Activated T-cell treated with anti-CD3 and anti-CD28 coated beads, Interleukin-2, amount 50 U/mL, for 24 hours (primary cell): Measurements from ENCODE around the gene NCF4.

Source experiments
- DNase-seq: peaks from one replicate; pipeline ENCODE4 v3.0.0-alpha.2; 2020
- H3K27ac Mint-ChIP-seq: 2 replicates; pipeline ENCODE4 v1.8.0; 2020; ENCODE audit warnings: mild to moderate bottlenecking, mixed read lengths
- H3K27me3 Mint-ChIP-seq: 2 replicates; pipeline ENCODE4 v1.8.0; 2020; ENCODE audit warnings: mixed read lengths
- H3K36me3 Mint-ChIP-seq: 2 replicates; pipeline ENCODE4 v1.8.0; 2020; ENCODE audit warnings: low read depth, mixed read lengths
- H3K4me1 Mint-ChIP-seq: 2 replicates; pipeline ENCODE4 v1.8.0; 2020; ENCODE audit warnings: low read depth, mixed read lengths
- H3K4me3 Mint-ChIP-seq: 2 replicates; pipeline ENCODE4 v1.8.0; 2020; ENCODE audit warnings: mild to moderate bottlenecking, moderate library complexity, mixed read lengths
- H3K9me3 Mint-ChIP-seq: 2 replicates; pipeline ENCODE4 v1.8.0; 2020; ENCODE audit warnings: mixed read lengths

The NCF4 gene

DNA sequence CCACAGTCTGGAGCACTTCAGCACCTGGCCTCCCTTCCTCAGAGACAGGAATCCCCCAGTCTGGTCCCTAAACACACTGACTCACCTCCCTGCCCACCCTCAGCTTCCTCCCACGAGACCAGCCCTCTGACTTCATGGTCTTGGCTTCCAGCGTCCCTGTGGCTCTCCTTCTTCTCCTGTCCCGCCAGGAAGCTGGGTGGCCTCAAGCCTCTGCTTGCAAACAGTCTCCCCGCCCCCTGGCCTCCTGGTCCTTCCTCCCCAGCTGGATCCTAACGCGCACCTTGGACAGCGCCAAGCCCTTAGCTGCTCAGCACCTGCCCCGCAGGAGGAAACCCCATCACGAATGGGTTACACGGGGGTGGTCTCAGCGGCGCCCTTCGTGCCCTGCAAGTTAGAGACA lies 4.5 kb downstream of the NCF4 start:
- no peak for DNase-seq
- Mint-ChIP-seq H3K4me3 (no peak overlapping the region), H3K36me3 (no peaks in the 10 kb centered on the region), H3K27ac (peak overlapping the region; percentile 8), H3K4me1 (peaks cover 28% of the 10 kb centered on the region), H3K9me3 (no peaks in the 10 kb centered on the region), H3K27me3 (no peaks in the 10 kb centered on the region)

DNA sequence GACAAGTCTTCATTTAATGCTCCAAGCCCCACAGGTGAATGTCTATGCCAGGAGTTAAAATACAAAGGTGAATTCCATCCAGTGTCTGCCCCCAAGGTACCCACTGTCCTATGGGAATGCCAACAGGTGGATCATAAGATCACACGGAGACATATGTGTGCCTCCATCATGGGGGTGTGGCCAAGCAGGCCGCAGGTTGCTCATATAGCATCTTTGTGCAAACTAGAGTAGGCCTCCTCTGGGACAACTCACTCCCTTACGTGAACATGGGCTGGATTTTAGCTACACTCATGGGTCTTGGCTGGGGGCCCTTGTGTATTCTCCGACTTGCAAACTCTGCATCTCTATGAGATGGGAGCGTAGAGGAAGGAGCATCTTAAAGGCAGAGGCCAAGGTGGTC lies 6.9 kb downstream of the NCF4 start:
- Mint-ChIP-seq H3K4me1 (peaks cover 7% of the 10 kb centered on the region), H3K36me3 (no peaks in the 10 kb centered on the region), H3K9me3 (no peaks in the 10 kb centered on the region), H3K27me3 (no peaks in the 10 kb centered on the region), H3K4me3 (no peak overlapping the region), H3K27ac (no peak overlapping the region)
- no peak for DNase-seq

- H3K27me3 Mint-ChIP-seq = no peaks in the 10 kb centered on the region
- peaks cover 15% of the 10 kb centered on the region for H3K4me1 Mint-ChIP-seq
- no peak for DNase-seq
- H3K36me3 Mint-ChIP-seq = no peaks in the 10 kb centered on the region
- no peak overlapping the region for H3K4me3 Mint-ChIP-seq
- H3K27ac Mint-ChIP-seq = no peak overlapping the region
- H3K9me3 Mint-ChIP-seq = no peaks in the 10 kb centered on the region
These were observed 7.9 kb downstream of the NCF4 start for GRCh38 chr22:36868546-36869181.

DNA sequence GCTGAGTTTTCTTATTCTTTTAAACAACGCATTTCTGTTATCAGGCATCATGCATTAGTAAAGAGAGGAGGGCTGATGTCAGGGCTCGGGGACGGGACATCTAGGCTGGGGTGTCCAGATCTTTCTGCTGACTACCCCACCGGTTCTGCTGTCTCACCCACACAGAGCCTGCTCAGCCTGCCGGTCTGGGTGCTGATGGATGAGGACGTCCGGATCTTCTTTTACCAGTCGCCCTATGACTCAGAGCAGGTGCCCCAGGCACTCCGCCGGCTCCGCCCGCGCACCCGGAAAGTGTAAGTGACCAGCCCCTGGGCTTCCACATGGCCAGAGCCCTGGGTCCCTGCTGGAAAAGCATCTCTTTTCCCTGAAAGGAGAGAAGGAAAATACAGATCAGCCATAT lies 9.4 kb downstream of the NCF4 start:
- H3K27ac Mint-ChIP-seq = no peak overlapping the region
- H3K4me1 Mint-ChIP-seq = peaks cover 22% of the 10 kb centered on the region

GRCh38 chr22:36871669-36872081 lies 10.9 kb downstream of the NCF4 start:
- Mint-ChIP-seq H3K36me3 (no peaks in the 10 kb centered on the region), H3K27ac (no peak overlapping the region), H3K9me3 (no peaks in the 10 kb centered on the region), H3K4me3 (no peak overlapping the region), H3K4me1 (peaks cover 19% of the 10 kb centered on the region), H3K27me3 (no peaks in the 10 kb centered on the region)
- no peak for DNase-seq

More for the DNA sequence above, 9.4 kb downstream of the NCF4 start:
- no peaks in the 10 kb centered on the region for H3K27me3 Mint-ChIP-seq
- no peaks in the 10 kb centered on the region for H3K36me3 Mint-ChIP-seq
- DNase-seq = no peak
- H3K4me3 Mint-ChIP-seq = no peak overlapping the region
- no peaks in the 10 kb centered on the region for H3K9me3 Mint-ChIP-seq

DNA sequence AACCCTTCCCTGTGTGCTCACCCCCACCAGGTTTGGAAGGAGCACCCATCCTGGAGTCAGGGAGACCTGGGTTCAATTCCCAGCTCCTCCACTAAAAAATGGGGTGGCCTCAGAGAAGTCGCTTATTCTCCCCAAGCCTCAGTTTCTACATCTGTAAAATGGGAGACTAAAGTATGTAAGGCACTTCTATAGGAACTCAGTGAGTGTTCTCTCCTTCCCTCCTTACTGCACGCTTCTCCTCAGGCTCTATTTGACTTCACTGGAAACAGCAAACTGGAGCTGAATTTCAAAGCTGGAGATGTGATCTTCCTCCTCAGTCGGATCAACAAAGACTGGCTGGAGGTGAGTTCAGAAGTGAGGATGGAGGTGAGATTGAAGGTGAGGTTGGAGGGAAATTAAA lies 11.3 kb downstream of the NCF4 start:
- DNase-seq = no peak
- Mint-ChIP-seq H3K27me3 (no peaks in the 10 kb centered on the region), H3K36me3 (no peaks in the 10 kb centered on the region), H3K4me3 (no peak overlapping the region), H3K27ac (peak overlapping the region; percentile 30), H3K9me3 (no peaks in the 10 kb centered on the region), H3K4me1 (peaks cover 19% of the 10 kb centered on the region)

GRCh38 chr22:36872866-36873498 lies 12.2 kb downstream of the NCF4 start:
- no peak for DNase-seq
- H3K4me1 Mint-ChIP-seq = peaks cover 19% of the 10 kb centered on the region
- H3K9me3 Mint-ChIP-seq = no peaks in the 10 kb centered on the region
- no peaks in the 10 kb centered on the region for H3K27me3 Mint-ChIP-seq
- peak overlapping the region; percentile 90 for H3K27ac Mint-ChIP-seq
- H3K36me3 Mint-ChIP-seq = no peaks in the 10 kb centered on the region
- no peak overlapping the region for H3K4me3 Mint-ChIP-seq

DNA sequence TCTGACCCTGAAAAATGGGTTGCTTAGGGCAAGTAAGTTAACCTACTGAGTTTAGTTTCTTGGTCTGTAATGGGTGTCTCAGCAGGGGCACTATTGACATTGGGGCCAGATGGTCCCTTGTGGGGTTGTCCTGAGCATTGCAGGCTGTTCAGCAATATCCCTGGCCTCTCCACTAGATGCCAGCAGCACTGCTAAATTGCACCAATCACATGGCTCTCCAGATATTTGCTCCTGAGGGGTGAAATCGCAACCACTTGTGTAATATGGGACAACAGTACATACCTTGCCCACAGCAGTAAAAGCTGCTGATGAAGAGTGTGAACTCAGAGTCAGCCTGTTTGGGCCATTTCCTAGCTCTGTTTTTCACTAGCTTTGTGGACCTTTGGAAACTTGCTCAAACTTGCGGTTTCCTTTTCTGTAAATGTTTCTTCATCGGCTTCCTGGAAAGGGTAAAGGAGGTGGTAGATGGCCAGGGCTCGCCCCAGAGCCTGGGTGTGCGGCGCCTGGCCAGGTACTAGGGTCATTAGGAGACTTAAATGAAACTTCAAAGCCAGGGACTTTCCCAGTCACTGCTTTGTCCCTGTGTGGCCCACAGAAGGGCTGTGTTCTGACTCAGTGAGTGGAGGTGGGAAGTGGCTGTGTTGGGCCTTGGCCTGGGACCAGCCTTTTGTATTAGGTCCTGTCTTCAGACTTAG lies 13.0 kb downstream of the NCF4 start:
- Mint-ChIP-seq H3K27ac (peak overlapping the region; percentile 90), H3K9me3 (no peaks in the 10 kb centered on the region), H3K4me1 (peaks cover 19% of the 10 kb centered on the region), H3K4me3 (no peak overlapping the region), H3K36me3 (no peaks in the 10 kb centered on the region), H3K27me3 (peaks cover 2% of the 10 kb centered on the region)
- peak; percentile 58 for DNase-seq

DNA sequence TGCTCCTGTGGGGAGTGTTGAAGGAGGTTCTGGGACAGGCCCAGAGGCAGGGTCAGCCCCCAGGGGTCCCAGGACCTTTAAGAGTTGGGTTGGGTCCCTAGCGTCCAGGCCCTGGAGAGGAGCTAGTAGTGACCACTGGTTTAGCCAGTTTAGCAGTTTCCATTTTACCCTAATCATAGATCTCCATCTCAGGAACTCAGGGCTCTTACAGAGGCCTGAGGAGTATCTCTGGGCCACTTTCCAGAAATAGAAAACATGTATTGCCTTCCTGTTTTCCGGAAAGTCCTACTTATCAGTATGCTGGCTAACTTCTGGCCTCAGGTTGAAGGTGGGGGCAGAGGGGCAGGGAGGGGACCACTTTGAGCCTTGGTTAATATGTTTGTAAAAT lies 13.5 kb downstream of the NCF4 start:
- H3K27me3 Mint-ChIP-seq = peaks cover 2% of the 10 kb centered on the region
- H3K9me3 Mint-ChIP-seq = no peaks in the 10 kb centered on the region
- no peak overlapping the region for H3K4me3 Mint-ChIP-seq
- DNase-seq = no peak
- H3K36me3 Mint-ChIP-seq = no peaks in the 10 kb centered on the region
- H3K4me1 Mint-ChIP-seq = peaks cover 19% of the 10 kb centered on the region
- H3K27ac Mint-ChIP-seq = peak overlapping the region; percentile 90

DNA sequence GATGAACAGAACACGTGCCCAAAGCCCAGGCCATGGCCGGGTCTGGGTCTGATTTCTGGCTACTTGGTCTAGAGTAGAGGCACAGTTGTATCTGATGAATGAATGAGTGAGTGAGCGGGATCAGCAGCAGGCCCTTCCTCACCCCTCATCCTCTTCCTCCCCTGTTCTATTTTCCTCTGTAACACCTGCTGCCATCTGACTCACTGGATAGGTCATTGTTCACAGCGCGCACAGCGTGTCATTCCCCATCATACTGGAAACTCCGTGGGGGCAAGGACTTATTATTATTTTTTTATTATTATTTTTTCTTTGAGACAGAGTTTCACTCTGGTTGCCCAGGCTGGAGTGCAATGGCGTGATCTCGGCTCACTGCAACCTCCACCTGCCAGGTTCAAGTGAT lies 13.9 kb downstream of the NCF4 start:
- Mint-ChIP-seq H3K36me3 (no peaks in the 10 kb centered on the region), H3K27ac (peak overlapping the region; percentile 90), H3K4me1 (peaks cover 19% of the 10 kb centered on the region), H3K27me3 (peaks cover 2% of the 10 kb centered on the region), H3K4me3 (no peak overlapping the region), H3K9me3 (peaks cover 3% of the 10 kb centered on the region)
- no peak for DNase-seq

DNA sequence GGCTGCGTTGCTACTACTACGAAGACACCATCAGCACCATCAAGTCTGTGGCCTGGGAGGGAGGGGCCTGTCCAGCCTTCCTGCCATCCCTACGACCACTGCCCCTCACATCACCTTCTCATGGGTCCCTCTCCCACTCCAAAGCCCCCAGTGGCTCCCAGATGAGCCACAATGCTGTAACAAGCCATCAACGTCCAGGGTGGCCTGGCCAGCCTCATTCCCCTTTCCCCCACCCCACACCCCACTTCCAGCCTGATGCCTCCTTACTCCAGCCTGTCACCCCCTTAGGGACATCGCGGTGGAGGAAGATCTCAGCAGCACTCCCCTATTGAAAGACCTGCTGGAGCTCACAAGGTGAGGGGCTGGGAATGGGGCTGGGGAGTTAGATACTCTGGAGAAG lies 14.9 kb downstream of the NCF4 start:
- H3K4me1 Mint-ChIP-seq = peaks cover 19% of the 10 kb centered on the region
- peak overlapping the region; percentile 27 for H3K27ac Mint-ChIP-seq
- DNase-seq = no peak
- H3K36me3 Mint-ChIP-seq = no peaks in the 10 kb centered on the region
- peaks cover 7% of the 10 kb centered on the region for H3K9me3 Mint-ChIP-seq
- peaks cover 2% of the 10 kb centered on the region for H3K27me3 Mint-ChIP-seq
- no peak overlapping the region for H3K4me3 Mint-ChIP-seq

GRCh38 chr22:36879775-36880174 lies 19.0 kb downstream of the NCF4 start:
- peaks cover 25% of the 10 kb centered on the region for H3K9me3 Mint-ChIP-seq
- no peak overlapping the region for H3K27ac Mint-ChIP-seq
- DNase-seq = no peak
- H3K27me3 Mint-ChIP-seq = peaks cover 2% of the 10 kb centered on the region
- peaks cover 27% of the 10 kb centered on the region for H3K4me1 Mint-ChIP-seq
- H3K4me3 Mint-ChIP-seq = no peak overlapping the region
- no peaks in the 10 kb centered on the region for H3K36me3 Mint-ChIP-seq

- Mint-ChIP-seq H3K4me3 (no peak overlapping the region), H3K9me3 (peaks cover 25% of the 10 kb centered on the region), H3K36me3 (no peaks in the 10 kb centered on the region), H3K27ac (peak overlapping the region; percentile 87), H3K4me1 (peaks cover 37% of the 10 kb centered on the region), H3K27me3 (peaks cover 7% of the 10 kb centered on the region)
- no peak for DNase-seq
These were observed 20.9 kb downstream of the NCF4 start for GRCh38 chr22:36881504-36882245.

GRCh38 chr22:36884349-36885158 lies 23.7 kb downstream of the NCF4 start:
- Mint-ChIP-seq H3K36me3 (no peaks in the 10 kb centered on the region), H3K9me3 (peaks cover 24% of the 10 kb centered on the region), H3K27ac (peak overlapping the region; percentile 17), H3K4me3 (no peak overlapping the region), H3K4me1 (peaks cover 43% of the 10 kb centered on the region), H3K27me3 (peaks cover 8% of the 10 kb centered on the region)
- no peak for DNase-seq
